HFFc6 (cell line): ENCODE measurements around the gene IKZF2. TPM values are rescaled to one million over a fixed set of nuclear protein-coding genes. Genes with fewer than 3 reads are reported as not detected.

Experiments
- DNase-seq: peaks from one replicate; pipeline ENCODE4 v3.0.0-alpha.2; 2018
- H3K27ac Mint-ChIP-seq: 2 replicates; pipeline ENCODE4 v1.8.0; 2020; ENCODE audit warnings: mild to moderate bottlenecking, mixed read lengths
- H3K27me3 Mint-ChIP-seq: 2 replicates; pipeline ENCODE4 v1.8.0; 2021; ENCODE audit warnings: mild to moderate bottlenecking, moderate library complexity, mixed read lengths; ENCODE audit not compliant: insufficient read depth
- H3K36me3 Mint-ChIP-seq: 2 replicates; pipeline ENCODE4 v1.8.0; 2021; ENCODE audit warnings: low read depth, mixed read lengths
- H3K4me1 Mint-ChIP-seq: 2 replicates; pipeline ENCODE4 v1.8.0; 2020; ENCODE audit warnings: low read depth, mixed read lengths
- H3K4me3 Mint-ChIP-seq: 2 replicates; pipeline ENCODE4 v1.8.0; 2020; ENCODE audit warnings: mild to moderate bottlenecking, moderate library complexity, mixed read lengths
- H3K9me3 Mint-ChIP-seq: 2 replicates; pipeline ENCODE4 v1.8.0; 2020; ENCODE audit warnings: mild to moderate bottlenecking, mixed read lengths
- CTCF ChIP-seq: fragments of 200-600 bp; sonication (generic); IDR thresholded peaks from 2 replicates; pipeline ENCODE4 v1.5.0; 2021; ENCODE audit warnings: antibody characterized with exemption, mild to moderate bottlenecking
- total RNA-seq, 6 experiments: library from RNA; stranded (reverse); fragmentation: NEBNext Ultra II Directional; extraction: Animal tissue kit (Norgen Biotek cat#: 25700); gene quantifications; 2 replicates in 1 of 6; 3 replicates in 5 of 6; pipeline ENCODE4 v1.2.3, GENCODE V29; 2021

Gene IKZF2
- total RNA-seq, 6 experiments from 2014 or later = 6.5 to 12.3 (median 10.2) TPM

DNA sequence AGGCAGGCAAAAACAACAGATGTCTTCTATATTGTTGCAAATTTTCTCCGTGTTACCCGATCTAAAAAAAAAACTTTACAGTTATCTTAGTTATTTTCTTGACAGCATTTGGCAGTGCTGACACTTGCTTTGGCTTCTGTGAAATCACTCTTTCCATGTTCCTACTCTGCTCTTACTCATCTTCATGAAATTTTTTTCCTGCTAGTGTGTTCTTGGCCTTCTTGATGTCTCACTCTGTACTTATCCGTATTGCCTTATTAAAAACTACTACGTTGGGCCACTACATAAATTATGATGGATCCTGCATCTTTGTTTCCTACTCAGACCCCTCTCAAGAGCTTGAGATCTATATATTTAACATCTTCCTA is 134.4 kb downstream of the IKZF2 start:
- DNase-seq = peak; percentile 49
- no peak overlapping the region for H3K27ac Mint-ChIP-seq
- no peaks in the 10 kb centered on the region for H3K9me3 Mint-ChIP-seq

GRCh38 chr2:213016166-213016983 is 135.0 kb downstream of the IKZF2 start:
- Mint-ChIP-seq H3K27ac (no peak overlapping the region), H3K36me3 (peaks cover 22% of the 10 kb centered on the region), H3K27me3 (0 out of 2 replicates have a peak, but pooled peaks cover 2% of the 10 kb centered on the region), H3K4me3 (no peak overlapping the region), H3K4me1 (peaks cover 20% of the 10 kb centered on the region), H3K9me3 (no peaks in the 10 kb centered on the region)
- DNase-seq = no peak
- TF ChIP-seq CTCF = no peak

More for the DNA sequence above, 134.4 kb downstream of the IKZF2 start:
- TF ChIP-seq CTCF = no peak
- H3K27me3 Mint-ChIP-seq = 0 out of 2 replicates have a peak, but pooled peaks cover 2% of the 10 kb centered on the region
- H3K4me3 Mint-ChIP-seq = no peak overlapping the region
- H3K4me1 Mint-ChIP-seq = peaks cover 26% of the 10 kb centered on the region
- peaks cover 24% of the 10 kb centered on the region for H3K36me3 Mint-ChIP-seq

DNA sequence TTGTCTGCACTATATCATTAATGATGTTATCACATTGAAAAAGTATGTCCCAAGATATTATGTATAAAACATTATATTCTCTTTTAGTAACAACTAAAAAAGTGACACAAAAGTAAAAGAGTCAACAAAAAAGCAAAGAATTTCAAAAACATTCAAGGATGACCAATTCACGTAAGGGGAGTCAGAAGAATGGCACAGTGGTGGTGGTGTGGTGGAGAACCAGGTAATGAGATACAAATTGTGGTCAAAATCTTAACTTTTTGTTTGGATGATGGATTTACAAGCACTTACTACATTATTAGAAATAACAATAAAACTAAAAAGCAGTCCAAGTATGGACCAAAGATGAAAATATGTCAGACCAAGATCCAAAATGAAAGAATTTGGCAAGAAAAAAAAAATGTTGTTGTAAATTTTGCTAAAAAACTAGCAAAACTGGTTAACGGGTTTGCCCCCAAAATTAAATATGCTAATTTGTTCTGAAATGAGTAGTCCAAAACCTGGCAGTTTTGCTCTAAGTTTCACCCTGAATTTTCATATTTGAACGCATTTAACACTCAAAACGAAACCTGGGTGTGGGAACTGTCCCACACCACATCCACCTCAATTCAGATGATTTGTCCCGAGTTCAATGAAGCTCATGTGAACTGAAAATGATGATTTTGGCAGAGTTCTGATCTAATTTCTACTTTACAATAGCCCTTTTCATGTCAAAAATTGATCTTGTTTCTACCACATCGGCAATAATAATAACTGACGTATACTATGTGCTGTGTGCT is 135.8 kb downstream of the IKZF2 start:
- Mint-ChIP-seq H3K36me3 (peaks cover 26% of the 10 kb centered on the region), H3K27ac (no peak overlapping the region), H3K4me1 (peaks cover 16% of the 10 kb centered on the region), H3K4me3 (no peak overlapping the region), H3K27me3 (0 out of 2 replicates have a peak, but pooled peaks cover 2% of the 10 kb centered on the region), H3K9me3 (no peaks in the 10 kb centered on the region)
- DNase-seq = no peak
- no peak for TF ChIP-seq CTCF

- DNase-seq = no peak
- no peak overlapping the region for H3K4me3 Mint-ChIP-seq
- H3K27me3 Mint-ChIP-seq = 0 out of 2 replicates have a peak, but pooled peaks cover 2% of the 10 kb centered on the region
- no peaks in the 10 kb centered on the region for H3K9me3 Mint-ChIP-seq
- peaks cover 28% of the 10 kb centered on the region for H3K4me1 Mint-ChIP-seq
- peaks cover 34% of the 10 kb centered on the region for H3K36me3 Mint-ChIP-seq
- no peak overlapping the region for H3K27ac Mint-ChIP-seq
- no peak for TF ChIP-seq CTCF
These were observed 137.4 kb downstream of the IKZF2 start for GRCh38 chr2:213013979-213014378.

GRCh38 chr2:213011505-213011904 is 139.9 kb downstream of the IKZF2 start:
- Mint-ChIP-seq H3K9me3 (no peaks in the 10 kb centered on the region), H3K27ac (no peak overlapping the region), H3K36me3 (peaks cover 24% of the 10 kb centered on the region), H3K27me3 (no peaks in the 10 kb centered on the region), H3K4me1 (peaks cover 15% of the 10 kb centered on the region), H3K4me3 (no peak overlapping the region)
- no peak for DNase-seq
- TF ChIP-seq CTCF = no peak
